ENCODE results near the gene PTGIR. TPM values are rescaled to one million over a fixed set of nuclear protein-coding genes. Genes with fewer than 3 reads are reported as not detected.

The PTGIR gene
- polyA plus RNA-seq, 2 donors: 0.47 to 0.86 TPM

DNA sequence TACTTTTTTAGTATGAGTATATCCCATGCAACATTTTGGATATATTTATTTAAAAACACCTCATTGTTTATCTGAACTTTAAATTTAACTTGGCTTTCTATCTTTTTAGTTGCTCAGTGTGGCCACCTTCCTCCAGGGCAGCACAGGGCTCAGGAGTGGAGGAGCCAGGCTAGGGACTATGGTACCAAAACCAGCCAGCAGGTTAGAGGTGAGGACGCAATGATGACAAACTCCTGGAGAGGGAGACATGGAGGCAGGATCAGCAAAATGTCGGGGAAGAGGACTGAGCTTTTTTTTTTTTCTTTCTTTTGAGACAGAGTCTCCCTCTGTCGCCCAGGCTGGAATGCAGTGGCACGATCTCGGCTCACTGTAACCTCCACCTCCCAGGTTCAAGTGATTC is 53.4 kb downstream of the PTGIR start:
- 55 to 61% methylated on average over 5 of the region's 5 CpGs for WGBS, 2 donors
- Histone ChIP-seq H3K4me1 (ENCODE audit: control insufficient read depth in 2 of 2, insufficient read depth in 2 of 2, low read length in 1 of 2) (no peaks in the 10 kb centered on the region), H3K4me3 (ENCODE audit: low read depth in 1 of 2, low read length in 2 of 2) (no peak overlapping the region), H3K27me3 (ENCODE audit: control insufficient read depth in 1 of 2, insufficient read depth in 2 of 2, low read length in 2 of 2) (no peaks in the 10 kb centered on the region), H3K27ac (ENCODE audit: low read depth in 2 of 2, low read length in 1 of 2) (no peak overlapping the region), H3K36me3 (ENCODE audit: control insufficient read depth in 2 of 2, insufficient read depth in 2 of 2, low read length in 1 of 2) (no peaks in the 10 kb centered on the region), H3K9me3 (ENCODE audit: control insufficient read depth in 2 of 2, insufficient read depth in 1 of 2, low read depth in 1 of 2, low read length in 1 of 2) (no peaks in the 10 kb centered on the region)

Other genes starting within 250 kb of the PTGIR start
- gene CCDC8, start 211.5 kb downstream of the PTGIR start, polyA plus RNA-seq: under 1 TPM; 0.28 to 0.31 TPM
- gene PNMA8C, start 196.2 kb downstream of the PTGIR start, polyA plus RNA-seq: not detected
- gene PNMA8A, start 153.5 kb downstream of the PTGIR start, polyA plus RNA-seq: under 1 TPM; 0.02 to 0.10 TPM
- under 1 TPM; 0.14 TPM for gene PNMA8B, start 129.2 kb downstream of the PTGIR start, polyA plus RNA-seq
- 10 to 100 TPM; 87.0 to 90.8 TPM for gene CALM3, start 23.8 kb downstream of the PTGIR start, polyA plus RNA-seq
- gene GNG8, start 11.1 kb upstream of the PTGIR start, polyA plus RNA-seq: not detected
- 1 to 10 TPM; 1.1 to 3.2 TPM for gene DACT3, start 36.1 kb upstream of the PTGIR start, polyA plus RNA-seq
- 10 to 100 TPM; 30.1 to 34.7 TPM for gene PRKD2, start 92.0 kb upstream of the PTGIR start, polyA plus RNA-seq
- 10 to 100 TPM in 1 of 2 donors, 1 to 10 TPM in 1; 7.1 to 10.1 TPM for gene FKRP, start 121.0 kb upstream of the PTGIR start, polyA plus RNA-seq
- 10 to 100 TPM; 53.2 to 55.6 TPM for gene STRN4, start 121.4 kb upstream of the PTGIR start, polyA plus RNA-seq
- 10 to 100 TPM; 40.3 to 84.4 TPM for gene SLC1A5, start 163.5 kb upstream of the PTGIR start, polyA plus RNA-seq
- gene AP2S1, start 225.8 kb upstream of the PTGIR start, polyA plus RNA-seq: 100 to 1,000 TPM in 1 of 2 donors, 10 to 100 TPM in 1; 71.2 to 157 TPM
- gene ARHGAP35, start 235.9 kb upstream of the PTGIR start, polyA plus RNA-seq: 10 to 100 TPM in 1 of 2 donors, 1 to 10 TPM in 1; 9.6 to 15.2 TPM

All from esophagus (tissue), 2 donors.